ENCODE data around the gene OR2L2. TPM values are rescaled to one million over a fixed set of nuclear protein-coding genes. Genes with fewer than 3 reads are reported as not detected.

The OR2L2 gene
- total and polyA plus RNA-seq, 2 donors from 2014 or later, result 0.09 TPM; not detected in 1

- H3K27ac ChIP-seq (ENCODE audit: low read depth in 2 of 2, low read length in 2 of 2), result no peak overlapping the region
- H3K4me1 ChIP-seq (ENCODE audit: control insufficient read depth in 2 of 3, insufficient read depth in 2 of 3, low read depth in 1 of 3, low read length in 3 of 3), result no peaks in the 10 kb centered on the region
- peaks cover 0 to 18% (median 2%) of the 10 kb centered on the region in 3 donors for H3K9me3 ChIP-seq (ENCODE audit: control insufficient read depth in 2 of 3, insufficient read depth in 1 of 3, low read length in 3 of 3)
- intact Hi-C loops (cut with DNase I), result no loop called here
- DNase-seq (no peak), FAIRE-seq (no peak)
- H3K27me3 ChIP-seq (ENCODE audit: control insufficient read depth, insufficient read depth, low read length), result no peaks in the 10 kb centered on the region
- H3K36me3 ChIP-seq (ENCODE audit: control insufficient read depth in 2 of 3, insufficient read depth in 3 of 3, low read length in 3 of 3), result no peaks in the 10 kb centered on the region
- no peak overlapping the region for H3K4me3 ChIP-seq (ENCODE audit: low read length in 3 of 3)
- H3K9ac ChIP-seq (ENCODE audit: low read length in 3 of 3), result no peak overlapping the region
- TF ChIP-seq, protein P1, sequence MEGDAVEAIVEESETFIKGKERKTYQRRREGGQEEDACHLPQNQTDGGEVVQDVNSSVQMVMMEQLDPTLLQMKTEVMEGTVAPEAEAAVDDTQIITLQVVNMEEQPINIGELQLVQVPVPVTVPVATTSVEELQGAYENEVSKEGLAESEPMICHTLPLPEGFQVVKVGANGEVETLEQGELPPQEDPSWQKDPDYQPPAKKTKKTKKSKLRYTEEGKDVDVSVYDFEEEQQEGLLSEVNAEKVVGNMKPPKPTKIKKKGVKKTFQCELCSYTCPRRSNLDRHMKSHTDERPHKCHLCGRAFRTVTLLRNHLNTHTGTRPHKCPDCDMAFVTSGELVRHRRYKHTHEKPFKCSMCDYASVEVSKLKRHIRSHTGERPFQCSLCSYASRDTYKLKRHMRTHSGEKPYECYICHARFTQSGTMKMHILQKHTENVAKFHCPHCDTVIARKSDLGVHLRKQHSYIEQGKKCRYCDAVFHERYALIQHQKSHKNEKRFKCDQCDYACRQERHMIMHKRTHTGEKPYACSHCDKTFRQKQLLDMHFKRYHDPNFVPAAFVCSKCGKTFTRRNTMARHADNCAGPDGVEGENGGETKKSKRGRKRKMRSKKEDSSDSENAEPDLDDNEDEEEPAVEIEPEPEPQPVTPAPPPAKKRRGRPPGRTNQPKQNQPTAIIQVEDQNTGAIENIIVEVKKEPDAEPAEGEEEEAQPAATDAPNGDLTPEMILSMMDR (IDR thresholded peaks at IDR 0.05; ENCODE audit: borderline replicate concordance, extremely low read depth, insufficient read depth), result no peak
Observed at GRCh38 chr1:248007778-248008177, 22.1 kb upstream of the OR2L2 start.

DNA sequence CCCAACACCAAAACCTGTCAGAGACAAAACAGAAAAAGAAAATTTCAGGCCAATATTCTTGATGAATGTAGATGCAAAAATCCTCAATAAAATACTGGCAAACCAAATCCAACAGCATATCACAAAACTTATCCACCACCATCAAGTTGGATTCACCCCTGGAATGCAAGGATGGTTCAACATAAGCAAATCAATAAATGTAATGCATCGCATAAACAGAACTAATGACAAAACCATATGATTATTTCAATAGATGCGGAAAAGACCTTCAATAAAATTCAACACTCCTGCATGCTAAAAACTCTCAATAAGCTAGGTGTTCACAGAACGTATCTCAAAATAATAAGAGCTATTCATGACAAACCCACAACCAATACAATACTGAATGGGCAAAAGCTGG is 20.2 kb upstream of the OR2L2 start:
- TF ChIP-seq, protein P1 (IDR thresholded peaks at IDR 0.05; ENCODE audit: borderline replicate concordance, extremely low read depth, insufficient read depth), result no peak
- H3K9me3 ChIP-seq (ENCODE audit: control insufficient read depth in 2 of 3, insufficient read depth in 1 of 3, low read length in 3 of 3), result peaks cover 0 to 18% (median 2%) of the 10 kb centered on the region in 3 donors
- intact Hi-C loops (cut with DNase I), result no loop called here
- H3K9ac ChIP-seq (ENCODE audit: low read length in 3 of 3), result no peak overlapping the region
- no peak overlapping the region for H3K27ac ChIP-seq (ENCODE audit: low read depth in 2 of 2, low read length in 2 of 2)
- no peaks in the 10 kb centered on the region for H3K36me3 ChIP-seq (ENCODE audit: control insufficient read depth in 2 of 3, insufficient read depth in 3 of 3, low read length in 3 of 3)
- no peak overlapping the region for H3K4me3 ChIP-seq (ENCODE audit: low read length in 3 of 3)
- no peaks in the 10 kb centered on the region for H3K27me3 ChIP-seq (ENCODE audit: control insufficient read depth, insufficient read depth, low read length)
- H3K4me1 ChIP-seq (ENCODE audit: control insufficient read depth in 2 of 3, insufficient read depth in 2 of 3, low read depth in 1 of 3, low read length in 3 of 3), result no peaks in the 10 kb centered on the region
- FAIRE-seq, result no peak
- no peak for DNase-seq

DNA sequence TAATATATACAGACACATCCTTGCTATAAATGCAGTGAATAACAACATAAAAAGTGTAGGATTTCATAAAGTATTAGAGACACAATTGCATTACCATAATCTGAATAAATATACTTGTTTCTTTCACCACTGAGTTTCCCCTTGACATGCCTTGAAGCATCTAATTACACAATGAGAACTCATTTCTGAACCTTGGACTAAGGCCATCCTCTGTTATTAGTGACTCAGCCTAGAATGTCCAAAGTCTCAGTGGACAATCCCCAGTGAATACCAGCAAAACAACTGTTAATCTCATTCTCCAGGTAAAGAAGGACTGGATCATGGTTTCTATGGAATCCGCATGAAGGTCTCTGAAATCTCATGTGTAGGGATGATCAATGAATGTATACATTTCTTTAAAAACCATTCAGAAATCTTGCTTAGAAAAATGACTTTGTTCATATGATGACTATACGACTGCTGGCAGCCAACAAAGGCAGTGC is 16.6 kb upstream of the OR2L2 start, which contains the start of gene OR2L5:
Gene OR2L5 (plus strand): TSS at position 432 of the 482 bp plus-strand sequence. CDS start 8,288 bp downstream, outside the sequence.
- Histone ChIP-seq H3K4me3 (ENCODE audit: low read length in 3 of 3) (no peak within 1 kb of the TSS), H3K4me1 (ENCODE audit: control insufficient read depth in 2 of 3, insufficient read depth in 2 of 3, low read depth in 1 of 3, low read length in 3 of 3) (no peaks in the 10 kb centered on the region), H3K27me3 (ENCODE audit: control insufficient read depth, insufficient read depth, low read length) (no peaks in the 10 kb centered on the region), H3K27ac (ENCODE audit: low read depth in 2 of 2, low read length in 2 of 2) (no peak within 1 kb of the TSS), H3K9ac (ENCODE audit: low read length in 3 of 3) (no peak within 1 kb of the TSS), H3K9me3 (ENCODE audit: control insufficient read depth in 2 of 3, insufficient read depth in 1 of 3, low read length in 3 of 3) (peaks cover 0 to 18% (median 0%) of the 10 kb centered on the region in 3 donors), H3K36me3 (ENCODE audit: control insufficient read depth in 2 of 3, insufficient read depth in 3 of 3, low read length in 3 of 3) (no peaks in the 10 kb centered on the region)
- TF ChIP-seq, protein P1 (IDR thresholded peaks at IDR 0.05; ENCODE audit: borderline replicate concordance, extremely low read depth, insufficient read depth), result no peak
- FAIRE-seq (no peak), DNase-seq (no peak)
- intact Hi-C loops (cut with DNase I), result no loop called here

DNA sequence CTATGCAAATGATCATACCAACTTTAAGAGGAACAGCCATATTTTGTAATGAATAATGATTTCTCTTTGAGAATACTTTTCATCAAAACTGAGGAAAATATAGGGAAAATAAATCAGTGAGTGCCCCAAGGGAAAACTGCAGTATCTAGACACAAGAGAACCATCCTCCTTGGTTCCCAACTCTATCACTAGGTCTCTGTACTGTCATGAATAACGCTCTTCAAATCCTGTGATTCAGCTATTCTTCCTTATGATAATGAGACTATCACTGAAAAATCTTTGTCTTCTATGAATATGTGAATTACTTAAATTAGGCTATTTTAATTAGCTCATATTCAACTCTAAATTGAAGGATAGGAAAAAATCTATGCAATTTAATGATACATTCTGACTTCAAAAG is 14.1 kb upstream of the OR2L2 start:
- no peaks in the 10 kb centered on the region for H3K27me3 ChIP-seq (ENCODE audit: control insufficient read depth, insufficient read depth, low read length)
- no peaks in the 10 kb centered on the region for H3K4me1 ChIP-seq (ENCODE audit: control insufficient read depth in 2 of 3, insufficient read depth in 2 of 3, low read depth in 1 of 3, low read length in 3 of 3)
- H3K9ac ChIP-seq (ENCODE audit: low read length in 3 of 3), result no peak overlapping the region
- H3K27ac ChIP-seq (ENCODE audit: low read depth in 2 of 2, low read length in 2 of 2), result no peak overlapping the region
- intact Hi-C loops (cut with DNase I), result no loop called here
- H3K36me3 ChIP-seq (ENCODE audit: control insufficient read depth in 2 of 3, insufficient read depth in 3 of 3, low read length in 3 of 3), result no peaks in the 10 kb centered on the region
- peaks cover 0 to 10% (median 0%) of the 10 kb centered on the region in 3 donors for H3K9me3 ChIP-seq (ENCODE audit: control insufficient read depth in 2 of 3, insufficient read depth in 1 of 3, low read length in 3 of 3)
- FAIRE-seq (no peak), DNase-seq (no peak)
- no peak overlapping the region for H3K4me3 ChIP-seq (ENCODE audit: low read length in 3 of 3)
- TF ChIP-seq, protein P1 (IDR thresholded peaks at IDR 0.05; ENCODE audit: borderline replicate concordance, extremely low read depth, insufficient read depth), result no peak

Measured in kidney (tissue), 14 donors.